GM10847 (cell line): ENCODE measurements around the gene PATE4.

Source experiments
- POLR2A ChIP-seq: IDR thresholded peaks from 2 replicates; pipeline ENCODE4 v1.6.1; 2011; ENCODE audit not compliant: insufficient read length; ENCODE audit errors: extremely low read depth

PATE4 gene, protein sequence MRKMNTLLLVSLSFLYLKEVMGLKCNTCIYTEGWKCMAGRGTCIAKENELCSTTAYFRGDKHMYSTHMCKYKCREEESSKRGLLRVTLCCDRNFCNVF

DNA sequence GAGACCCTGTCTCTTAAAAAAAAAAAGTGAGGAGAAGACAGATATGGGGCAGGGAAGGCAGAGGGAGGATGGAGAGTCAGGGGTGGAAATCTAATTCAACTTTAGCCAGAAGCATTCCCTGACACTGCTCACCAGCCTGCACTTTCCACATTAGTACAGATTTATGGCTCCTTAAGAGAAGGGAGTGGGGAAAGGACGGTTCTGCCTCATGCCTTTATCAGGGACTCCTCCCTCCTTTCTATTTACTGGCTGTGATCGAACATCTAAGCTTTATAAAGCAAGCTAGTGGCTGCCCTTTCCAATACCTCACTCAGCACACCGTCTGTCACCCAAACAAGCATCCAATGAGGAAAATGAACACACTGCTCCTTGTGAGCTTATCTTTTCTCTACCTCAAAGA is at the start of gene PATE4:
Gene PATE4, plus strand, starts transcription at position 301 of the 400 bp plus-strand sequence. Its CDS starts 44 bp downstream, at position 345.
- TF ChIP-seq POLR2A: no peak

DNA sequence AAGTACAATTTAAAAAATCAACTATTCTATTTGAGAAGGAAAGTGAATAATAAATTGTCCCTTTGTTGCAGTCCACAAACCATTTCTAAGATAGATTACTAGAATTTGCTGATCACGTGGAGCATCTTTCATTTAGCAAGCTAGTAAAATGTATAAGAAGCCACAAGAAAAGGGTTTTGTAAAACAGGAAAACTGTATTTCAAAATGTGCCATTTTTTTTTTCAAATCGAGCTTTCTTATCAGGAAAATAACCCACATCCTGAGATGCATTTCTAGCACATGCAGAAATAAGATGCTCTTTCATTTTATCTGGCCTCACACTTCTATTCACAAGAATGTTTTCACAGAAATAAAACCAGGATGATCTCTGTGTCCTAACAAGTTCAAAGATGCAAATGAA is 48.4 kb upstream of the PATE4 start:
- TF ChIP-seq POLR2A: no peak

DNA sequence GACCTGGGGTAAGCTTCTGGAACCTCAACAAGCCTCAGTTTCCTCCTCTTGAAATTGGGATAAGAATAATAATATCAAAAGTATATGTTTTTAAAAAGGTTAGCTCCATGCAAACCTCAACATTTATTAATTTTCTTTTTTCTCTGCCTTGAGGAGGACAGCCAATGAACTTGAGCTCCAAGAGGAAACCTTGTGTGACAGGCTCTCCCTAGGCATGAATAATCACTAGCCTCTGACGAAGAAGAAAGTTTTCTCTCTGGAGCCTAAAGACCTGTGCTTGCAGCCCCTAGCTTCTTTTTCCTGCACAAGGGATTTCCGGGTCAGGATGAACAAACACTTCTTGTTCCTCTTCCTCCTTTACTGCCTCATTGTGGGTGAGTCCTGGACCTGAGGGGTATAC is 45.3 kb upstream of the PATE4 start, which contains the start of gene PATE3:
Gene PATE3, plus strand, starts transcription at position 301 of the 400 bp plus-strand sequence. Its CDS starts 25 bp downstream, at position 326.
- TF ChIP-seq POLR2A: no peak

DNA sequence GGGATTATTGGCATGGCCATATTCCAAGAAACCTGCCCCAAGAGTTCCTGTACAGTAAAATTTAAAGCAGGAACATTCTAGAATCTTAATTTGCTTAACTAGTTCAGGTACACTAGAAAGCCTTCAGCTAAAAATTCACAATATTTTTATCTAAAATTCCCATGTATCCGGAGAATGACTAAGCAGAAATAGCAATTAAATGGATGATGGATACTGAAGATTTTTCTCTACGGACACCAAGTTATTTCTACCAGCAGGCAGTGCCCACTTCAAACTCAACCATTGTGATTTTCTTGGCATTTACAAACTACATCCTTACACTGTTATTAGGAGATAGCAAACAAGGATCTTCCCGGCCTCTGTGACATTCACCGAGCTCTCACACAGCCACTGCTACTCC is 42.3 kb upstream of the PATE4 start:
- TF ChIP-seq POLR2A: no peak

DNA sequence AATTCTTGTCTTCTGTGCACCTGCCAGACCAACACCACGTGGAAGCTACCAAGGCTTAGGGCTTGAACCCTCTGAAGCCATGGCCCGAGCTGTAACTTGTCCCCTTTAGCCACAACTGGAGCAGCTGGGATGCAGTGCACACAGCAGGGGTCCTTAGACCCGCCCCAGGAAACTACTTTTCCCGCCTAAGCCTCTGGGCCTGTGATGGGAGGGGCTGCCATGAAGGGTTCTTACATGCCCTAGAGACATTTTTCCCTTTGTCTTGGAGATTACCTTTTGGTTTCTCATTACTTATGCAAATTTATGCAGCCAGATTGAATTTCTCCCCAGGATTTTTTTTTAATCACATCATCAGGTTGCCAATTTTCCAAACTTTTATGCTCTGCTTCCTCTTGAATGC is 35.5 kb upstream of the PATE4 start:
- no peak for TF ChIP-seq POLR2A

DNA sequence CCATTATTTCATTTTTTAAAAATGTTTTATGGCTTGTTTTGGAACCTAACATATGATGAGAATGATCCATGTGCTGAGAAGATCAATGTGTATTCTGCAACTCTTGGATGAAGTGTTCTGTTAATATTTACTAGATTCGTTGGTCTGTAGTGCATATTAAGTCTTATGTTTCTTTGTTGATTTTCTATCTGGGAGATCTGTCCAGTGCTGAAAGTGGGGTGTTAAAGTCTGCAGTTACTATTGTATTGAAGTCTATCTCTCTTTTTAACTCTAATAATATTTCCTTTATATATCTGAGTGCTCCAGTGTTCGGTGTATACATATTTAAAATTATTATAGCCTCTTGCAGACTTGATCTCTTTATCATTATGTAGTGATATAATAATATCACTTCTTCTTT is 33.3 kb upstream of the PATE4 start:
- no peak for TF ChIP-seq POLR2A

DNA sequence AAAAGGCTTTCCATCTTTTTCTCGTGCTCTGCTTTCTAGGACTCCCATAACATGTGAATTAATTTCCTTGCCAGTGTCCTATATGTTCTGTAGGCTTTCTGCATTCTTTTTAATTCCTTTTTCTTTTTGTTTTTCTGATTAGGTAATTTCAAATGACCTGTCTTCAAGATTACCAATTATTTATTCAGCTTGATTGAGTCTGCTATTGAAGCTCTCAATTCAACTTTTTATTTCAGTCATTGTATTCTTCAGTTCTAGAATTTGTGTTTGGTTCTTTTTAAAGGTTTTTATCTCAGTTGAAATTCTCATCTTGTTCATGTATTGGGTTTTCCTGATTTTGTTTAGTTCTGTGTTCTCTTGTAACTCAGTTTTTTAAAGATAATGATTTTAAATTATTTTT is 30.7 kb upstream of the PATE4 start:
- no peak for TF ChIP-seq POLR2A

DNA sequence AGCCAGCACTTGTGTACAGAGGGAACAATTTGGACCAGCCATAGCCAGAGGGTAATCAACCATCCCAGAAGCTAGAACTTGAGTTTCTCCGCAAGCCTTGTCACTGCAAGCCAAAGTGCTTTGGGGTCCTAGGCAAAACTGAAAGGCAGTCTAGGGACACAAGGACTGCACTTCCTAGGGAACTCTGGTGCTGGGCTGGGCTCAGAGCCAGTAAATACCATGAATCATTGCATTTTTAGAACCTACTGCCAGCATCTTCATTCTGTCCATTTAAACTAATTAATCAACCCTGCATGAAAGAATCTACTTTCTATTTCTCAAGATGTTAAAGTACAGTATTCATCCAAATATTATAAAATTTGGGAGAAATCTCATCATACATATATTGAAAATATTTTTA is 25.2 kb upstream of the PATE4 start:
- no peak for TF ChIP-seq POLR2A

DNA sequence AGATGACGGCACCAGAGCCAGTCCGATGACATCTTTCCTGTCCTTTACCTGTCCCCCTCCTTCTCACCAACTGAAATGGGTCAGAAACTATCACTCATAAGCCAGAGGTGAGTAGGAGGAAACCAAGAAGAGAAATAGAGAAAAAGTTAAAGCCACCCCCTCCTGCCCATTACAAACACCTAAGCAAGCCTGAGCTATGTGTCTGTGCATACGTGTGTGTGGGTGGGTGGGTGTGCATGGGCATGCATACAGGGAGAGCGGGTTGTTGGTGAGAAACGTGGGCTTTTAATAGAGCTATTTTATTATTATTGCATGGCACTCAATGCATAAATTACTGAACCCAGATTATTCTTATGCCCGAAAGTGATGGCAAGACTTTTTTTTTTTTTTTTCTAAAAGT is 2.6 kb downstream of the PATE4 start:
- TF ChIP-seq POLR2A: no peak

DNA sequence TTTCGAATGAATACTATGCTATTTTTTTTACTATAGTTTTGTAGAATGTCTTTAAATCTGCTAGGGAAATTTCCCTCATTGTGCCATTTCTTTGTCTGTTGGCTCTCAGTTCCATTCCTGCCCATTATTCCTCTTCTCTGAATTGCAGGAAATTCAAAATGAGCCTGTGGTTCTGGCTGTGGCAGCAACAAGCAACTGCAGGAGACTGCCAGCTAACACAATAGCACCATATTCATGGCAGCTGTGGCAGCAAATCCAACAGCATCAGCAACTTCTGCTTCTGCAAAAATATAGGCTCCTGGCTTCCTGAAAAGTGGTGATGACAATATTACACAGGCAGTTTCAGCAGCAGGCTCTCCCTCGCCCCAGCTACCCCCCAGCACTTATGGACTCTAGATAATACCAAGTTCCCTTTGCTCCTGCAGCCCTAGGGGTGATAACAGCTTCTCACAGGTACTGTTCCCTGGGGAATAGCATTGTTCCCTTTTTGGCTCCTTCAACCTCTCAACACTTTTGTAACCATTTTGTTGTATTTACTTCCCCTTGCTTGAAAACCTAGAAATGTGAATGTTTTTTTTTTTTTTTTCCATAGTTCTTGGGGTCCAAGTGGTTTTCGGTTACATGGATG is 9.3 kb downstream of the PATE4 start:
- TF ChIP-seq POLR2A: no peak

DNA sequence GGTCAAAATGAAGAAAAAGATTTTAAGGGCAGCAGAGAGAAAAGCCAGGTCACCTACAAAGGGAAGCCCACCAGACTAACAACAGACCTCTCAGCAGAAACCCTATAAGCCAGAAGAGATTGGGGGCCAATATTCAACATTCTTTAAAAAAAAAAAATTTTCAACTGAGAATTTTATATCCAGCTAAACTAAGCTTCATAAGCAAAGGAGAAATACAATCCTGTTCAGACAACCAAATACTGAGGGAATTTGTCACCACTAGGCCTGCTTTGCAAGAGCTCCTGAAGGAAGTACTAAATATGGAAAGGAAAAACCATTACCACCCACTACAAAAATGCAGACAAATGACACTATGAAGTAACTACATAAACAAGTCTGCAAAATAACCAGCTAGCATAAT is 13.1 kb downstream of the PATE4 start:
- no peak for TF ChIP-seq POLR2A

DNA sequence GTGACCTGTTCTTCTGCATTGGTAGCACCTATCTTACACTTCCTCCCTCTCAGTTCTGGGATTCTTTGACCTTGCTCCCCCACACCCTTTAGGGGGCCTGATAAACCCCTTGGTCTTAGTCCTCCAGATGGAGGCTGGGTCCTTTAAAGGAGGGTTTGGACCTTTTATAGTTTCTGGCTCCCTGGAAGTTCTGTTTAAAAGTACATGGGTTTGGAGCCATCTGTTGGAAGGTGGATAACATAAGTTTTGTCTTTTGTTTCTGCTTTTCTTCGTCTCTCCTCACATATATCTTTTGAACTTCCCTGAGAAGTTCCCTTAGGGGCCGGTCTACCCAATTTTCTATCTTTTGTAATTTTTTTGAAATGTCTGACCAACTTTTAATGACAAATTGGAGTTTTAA is 36.4 kb downstream of the PATE4 start:
- TF ChIP-seq POLR2A: no peak

DNA sequence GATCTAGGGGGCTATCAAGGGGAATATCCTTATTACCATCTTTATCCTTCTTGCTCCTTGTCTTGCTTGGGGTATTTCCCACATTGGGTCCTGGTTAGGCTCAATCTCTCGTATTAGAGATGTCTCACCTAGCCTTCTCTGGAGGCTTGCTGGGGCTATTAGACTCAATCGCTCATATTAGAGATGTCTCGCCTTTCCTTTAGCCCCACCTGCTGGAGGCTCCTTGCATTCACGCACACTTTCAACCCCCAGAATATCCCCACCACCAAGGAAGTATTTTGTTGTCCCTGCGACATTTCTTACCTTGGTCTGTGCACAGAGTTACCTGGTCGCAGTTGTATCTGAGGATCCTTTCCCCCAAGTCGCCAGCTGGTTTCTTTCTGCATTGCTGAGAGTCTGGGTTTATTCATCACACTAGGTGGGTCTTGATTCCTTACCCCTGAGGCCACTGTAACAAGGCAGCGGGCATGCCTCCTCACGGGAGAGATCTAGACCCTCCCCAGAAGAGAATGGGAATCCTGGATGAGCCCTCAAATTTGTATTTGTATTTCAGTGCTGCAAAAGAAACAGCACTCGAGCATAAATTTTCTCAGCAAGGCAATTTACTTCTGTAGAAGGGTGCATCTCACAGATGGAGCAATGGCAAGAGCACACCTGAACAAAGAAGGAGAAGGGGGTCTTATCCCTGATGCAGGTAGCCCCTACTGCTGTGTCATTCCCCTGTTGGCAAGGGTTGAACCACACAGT is 38.4 kb downstream of the PATE4 start:
- no peak for TF ChIP-seq POLR2A

DNA sequence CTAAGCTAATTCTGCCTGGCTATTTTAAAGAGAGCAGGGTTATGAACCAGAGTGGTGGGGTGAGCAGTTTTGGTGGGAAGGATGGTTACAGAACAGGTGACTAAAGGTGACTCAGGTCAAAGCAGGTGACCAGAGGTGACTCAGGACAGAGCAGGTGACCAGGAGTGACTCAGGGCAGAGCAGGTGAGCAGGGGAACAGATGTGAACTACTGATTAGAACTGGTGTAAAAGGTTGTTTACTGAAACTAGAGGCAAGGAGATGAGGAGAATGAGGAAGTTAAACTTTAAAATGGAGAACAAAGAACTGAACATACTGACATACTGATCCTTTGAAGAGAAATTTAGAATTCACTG is 39.0 kb downstream of the PATE4 start:
- TF ChIP-seq POLR2A: no peak

DNA sequence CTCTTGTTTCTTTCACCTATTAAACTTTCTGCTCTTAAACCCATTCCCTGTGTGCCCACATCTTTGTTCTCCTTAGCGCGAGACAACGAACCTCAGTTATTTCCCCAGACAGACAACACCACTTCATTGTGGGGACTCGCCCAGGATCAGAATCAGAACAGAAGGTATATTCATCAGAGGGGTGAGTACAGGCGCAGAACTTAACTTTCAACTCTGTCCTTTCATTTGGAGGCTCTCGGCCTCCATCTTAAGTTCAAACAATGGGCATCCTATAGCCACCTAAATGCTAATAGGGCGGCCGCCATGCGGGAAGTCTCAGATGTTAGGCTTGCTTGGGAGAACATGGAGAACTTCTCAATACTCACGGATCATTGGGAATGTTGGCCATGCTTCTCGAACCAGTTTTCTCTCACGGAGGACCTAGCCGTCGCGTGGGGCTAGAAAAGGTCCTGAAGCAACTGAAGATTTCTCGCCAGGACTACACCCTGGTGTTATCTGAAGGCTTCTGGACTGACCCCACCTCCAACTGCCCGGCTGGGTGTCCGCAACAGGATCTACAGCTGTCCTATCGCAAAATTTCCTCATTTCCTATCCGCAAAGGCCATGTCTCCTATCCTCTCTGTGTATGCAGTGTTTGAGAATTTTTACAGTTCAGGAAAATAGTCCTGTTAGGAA is 40.9 kb downstream of the PATE4 start:
- no peak for TF ChIP-seq POLR2A

DNA sequence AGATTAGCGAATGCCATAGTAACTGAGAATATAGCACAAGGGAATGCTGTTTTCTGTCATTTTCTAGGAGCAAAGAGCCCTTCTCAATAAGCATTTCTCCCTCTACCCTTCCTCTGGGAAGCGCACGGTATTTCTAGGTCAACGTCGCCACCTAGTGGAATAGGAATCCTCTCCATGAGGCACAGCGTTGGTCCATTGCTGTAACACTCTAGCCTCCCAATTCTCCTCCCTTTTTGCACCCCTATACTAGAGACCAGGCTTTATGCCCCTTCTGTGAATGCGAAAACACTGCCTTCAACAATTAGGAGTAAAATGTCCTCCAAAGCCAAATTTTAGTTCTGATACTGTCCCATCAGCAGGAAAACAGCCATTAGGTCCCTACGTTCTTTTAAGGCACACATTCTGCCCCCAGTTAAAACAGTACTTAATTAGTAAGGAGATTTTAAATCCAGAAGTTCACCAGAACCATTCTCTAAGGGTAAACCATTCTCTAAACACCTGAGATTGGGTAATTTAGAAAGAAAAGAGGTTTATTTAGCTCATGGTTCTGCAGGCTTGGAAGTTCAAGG is 41.5 kb downstream of the PATE4 start:
- TF ChIP-seq POLR2A: no peak
